Endodermal cell (in vitro differentiated cells): ENCODE measurements around the gene COPB1. TPM values are rescaled to one million over a fixed set of nuclear protein-coding genes. Genes with fewer than 3 reads are reported as not detected.

Source experiments
- DNase-seq: peaks from one replicate; pipeline ENCODE4 v3.0.0-alpha.2; 2017
- H3K27ac ChIP-seq: 2 replicates; pipeline ENCODE4 v1.5.1; 2013; ENCODE audit warnings: mild to moderate bottlenecking, low read depth, low read length, moderate library complexity
- H3K27me3 ChIP-seq: 2 replicates; pipeline ENCODE4 v1.6.1; 2013; ENCODE audit warnings: mild to moderate bottlenecking, low read length, moderate library complexity; ENCODE audit not compliant: insufficient read depth, control insufficient read depth, poor library complexity, severe bottlenecking
- H3K36me3 ChIP-seq: 2 replicates; pipeline ENCODE4 v1.7.0; 2013; ENCODE audit warnings: mild to moderate bottlenecking, low read length, moderate library complexity; ENCODE audit not compliant: control insufficient read depth, insufficient read depth
- H3K4me1 ChIP-seq: one replicate; pipeline ENCODE4 v1.7.0; 2013; ENCODE audit warnings: low read length; ENCODE audit not compliant: control insufficient read depth, insufficient read depth
- H3K4me3 ChIP-seq: 2 replicates; pipeline ENCODE4 v1.5.1; 2013; ENCODE audit warnings: mild to moderate bottlenecking, low read length, moderate library complexity
- H3K9ac ChIP-seq: 2 replicates; pipeline ENCODE4 v1.6.1; 2013; ENCODE audit warnings: mild to moderate bottlenecking, low read length, moderate library complexity; ENCODE audit not compliant: poor library complexity, severe bottlenecking; ENCODE audit errors: extremely low read depth
- H3K9me3 ChIP-seq: 2 replicates; pipeline ENCODE4 v1.6.1; 2013; ENCODE audit warnings: mild to moderate bottlenecking, low read length, moderate library complexity; ENCODE audit not compliant: control insufficient read depth
- H3K27ac Mint-ChIP-seq: 2 replicates; pipeline ENCODE4 v1.8.0; 2020; ENCODE audit warnings: mixed read lengths
- H3K27me3 Mint-ChIP-seq: 2 replicates; pipeline ENCODE4 v1.8.0; 2021; ENCODE audit warnings: mild to moderate bottlenecking, mixed read lengths; ENCODE audit not compliant: insufficient read depth
- H3K36me3 Mint-ChIP-seq: 2 replicates; pipeline ENCODE4 v1.8.0; 2020; ENCODE audit warnings: low read depth, mixed read lengths
- H3K4me1 Mint-ChIP-seq: 2 replicates; pipeline ENCODE4 v1.8.0; 2020; ENCODE audit warnings: mixed read lengths
- H3K4me3 Mint-ChIP-seq: 2 replicates; pipeline ENCODE4 v1.8.0; 2020; ENCODE audit warnings: mild to moderate bottlenecking, moderate library complexity, mixed read lengths
- H3K9me3 Mint-ChIP-seq: 2 replicates; pipeline ENCODE4 v1.8.0; 2020; ENCODE audit warnings: mild to moderate bottlenecking, mixed read lengths
- CTCF ChIP-seq: fragments of 200-600 bp; sonication (generic); conservative IDR thresholded peaks from 2 replicates; pipeline ENCODE4 v1.5.0; 2021; ENCODE audit warnings: antibody characterized with exemption, mild to moderate bottlenecking
- WGBS, 2 experiments: methylation state at CpG; one replicate each; pipeline versions ENCODE4 v1.1.5 to v1.1.7; 2013; ENCODE audit warnings: missing lambda C conversion rate in 2 of 2, mixed read lengths in 1 of 2; ENCODE audit not compliant: insufficient coverage in 1 of 2, insufficient read length in 1 of 2; 5-methylcytosine and 5-hydroxymethylcytosine counted together
- total RNA-seq, 2 donors: library from RNA; stranded (reverse); fragmentation: NEBNext Ultra II Directional in 1 of 2; extraction: Animal tissue kit (Norgen Biotek cat#: 25700) in 1 of 2; gene quantifications; 2 replicates in 1 of 2; 3 replicates in 1 of 2; pipeline ENCODE4 v1.2.1, GENCODE V29; 2021

Gene COPB1
- total RNA-seq, 2 donors from 2014 or later, result 91.3 to 116 TPM

DNA sequence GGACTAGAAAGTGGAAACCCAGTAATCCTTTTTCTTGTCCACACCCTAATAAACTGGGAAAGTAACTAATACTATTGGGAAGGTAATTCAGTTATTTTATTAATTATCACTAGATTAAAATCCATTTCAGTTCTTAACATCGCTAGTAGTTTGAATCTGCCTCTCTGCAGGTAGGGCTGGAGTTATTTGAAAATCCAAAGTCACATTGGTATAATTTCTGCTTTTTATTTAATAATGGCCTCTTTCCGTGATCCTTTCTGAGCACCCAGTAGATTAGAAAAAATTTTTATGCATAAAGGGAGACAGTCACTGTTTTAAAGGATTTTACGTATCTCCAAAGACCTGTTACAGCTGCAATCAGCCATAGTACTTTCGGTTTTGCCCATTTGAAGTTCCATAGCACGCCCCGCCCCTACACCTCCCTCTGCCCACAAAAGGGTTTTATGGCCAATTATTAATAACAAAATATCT lies 605 bp upstream of the COPB1 start:
- Mint-ChIP-seq H3K27ac (peak overlapping the region; percentile 97), H3K4me1 (peaks cover 7% of the 10 kb centered on the region), H3K36me3 (peaks cover 46% of the 10 kb centered on the region), H3K4me3 (peak overlapping the region; percentile 91), H3K9me3 (no peaks in the 10 kb centered on the region), H3K27me3 (no peaks in the 10 kb centered on the region)
- no peaks in the 10 kb centered on the region for H3K27me3 ChIP-seq
- H3K9me3 ChIP-seq, result no peaks in the 10 kb centered on the region
- WGBS, 2 experiments, result 15% methylated on average over 5 to 6 of the region's 6 CpGs
- peak; percentile 60 for DNase-seq
- peak overlapping the region; percentile 98 for H3K4me3 ChIP-seq
- peaks cover 48% of the 10 kb centered on the region for H3K36me3 ChIP-seq
- no peak for TF ChIP-seq CTCF
- peak overlapping the region; percentile 83 for H3K27ac ChIP-seq
- peak overlapping the region; percentile 81 for H3K9ac ChIP-seq
- no peaks in the 10 kb centered on the region for H3K4me1 ChIP-seq

GRCh38 chr11:14499178-14499559 lies 442 bp downstream of the COPB1 start:
- Histone ChIP-seq H3K27me3 (no peaks in the 10 kb centered on the region), H3K36me3 (peaks cover 48% of the 10 kb centered on the region), H3K9ac (peak overlapping the region; percentile 81), H3K27ac (no peak overlapping the region), H3K4me3 (peak overlapping the region; percentile 98), H3K9me3 (no peaks in the 10 kb centered on the region), H3K4me1 (no peaks in the 10 kb centered on the region)
- no peak for TF ChIP-seq CTCF
- 0 to 1% methylated on average over 4 to 19 of the region's 19 CpGs for WGBS, 2 experiments
- H3K4me3 Mint-ChIP-seq, result peak overlapping the region; percentile 91
- H3K27ac Mint-ChIP-seq, result no peak overlapping the region
- H3K36me3 Mint-ChIP-seq, result peaks cover 45% of the 10 kb centered on the region
- H3K4me1 Mint-ChIP-seq, result peaks cover 7% of the 10 kb centered on the region
- H3K27me3 Mint-ChIP-seq, result no peaks in the 10 kb centered on the region
- no peaks in the 10 kb centered on the region for H3K9me3 Mint-ChIP-seq
- no peak for DNase-seq

- no peak for TF ChIP-seq CTCF
- H3K4me1 ChIP-seq, result no peaks in the 10 kb centered on the region
- 90 to 91% methylated on average over 3 of the region's 3 CpGs for WGBS, 2 experiments
- H3K9me3 ChIP-seq, result no peaks in the 10 kb centered on the region
- no peak overlapping the region for H3K27ac ChIP-seq
- peaks cover 64% of the 10 kb centered on the region for H3K36me3 Mint-ChIP-seq
- H3K9me3 Mint-ChIP-seq, result no peaks in the 10 kb centered on the region
- no peak overlapping the region for H3K27ac Mint-ChIP-seq
- no peak overlapping the region for H3K9ac ChIP-seq
- H3K36me3 ChIP-seq, result peaks cover 95% of the 10 kb centered on the region
- H3K27me3 ChIP-seq, result no peaks in the 10 kb centered on the region
- no peak overlapping the region for H3K4me3 ChIP-seq
- H3K4me1 Mint-ChIP-seq, result no peaks in the 10 kb centered on the region
- H3K27me3 Mint-ChIP-seq, result no peaks in the 10 kb centered on the region
- no peak overlapping the region for H3K4me3 Mint-ChIP-seq
- no peak for DNase-seq
Measured at GRCh38 chr11:14480716-14481115, 18.9 kb downstream of the COPB1 start.
